Sigmoid colon (tissue), 4 donors: ENCODE data around the gene ETV6.

Experiments
- CTCF ChIP-seq, 4 experiments: fragments of 450-650 bp in 3 of 4; fragments of 200-600 bp in 1 of 4; IDR thresholded peaks; one replicate each; pipeline ENCODE4 v1.5.1; 2016 to 2019; ENCODE audit warnings: antibody characterized with exemption in 4 of 4, mild to moderate bottlenecking in 3 of 4, moderate library complexity in 2 of 4
- EP300 ChIP-seq, 4 donors: sonication (generic); formaldehyde crosslinking; IDR thresholded peaks; one replicate each; pipeline ENCODE4 v1.6.1; 2017; ENCODE audit warnings: antibody characterized with exemption in 4 of 4
- POLR2AphosphoS5 ChIP-seq, 4 donors: sonication (generic); formaldehyde crosslinking; IDR thresholded peaks; one replicate each; pipeline ENCODE4 v1.6.1; 2017; ENCODE audit warnings: antibody characterized with exemption in 4 of 4

GRCh38 chr12:11710431-11710830 lies 61.0 kb downstream of the ETV6 start:
- TF ChIP-seq EP300 (IDR thresholded peaks at IDR 0.05) (no peak), POLR2AphosphoS5 (IDR thresholded peaks at IDR 0.05) (no peak), CTCF (IDR thresholded peaks at IDR 0.05) (no peak)
